Left lung (tissue), 10 donors: Measurements from ENCODE around the gene FMN1. TPM values are rescaled to one million over a fixed set of nuclear protein-coding genes. Genes with fewer than 3 reads are reported as not detected.

Experiments used
- ATAC-seq: fragments of 200-7000 bp; cut with Tn5 transposase; one replicate; pipeline ENCODE4 v1.9.1; 2020; ENCODE audit warnings: moderate library complexity
- DNase-seq, 4 donors: peaks; one replicate each; pipeline ENCODE4 v3.0.0-alpha.2; 2013 to 2020
- H3K27ac ChIP-seq, 2 donors: fragments of 200-600 bp; sonication (generic) in 1 of 2; one replicate each; pipeline versions ENCODE4 v1.5.0 to v1.8.0; 2020 to 2021
- H3K27me3 ChIP-seq, 2 donors: fragments of 200-600 bp; sonication (generic) in 1 of 2; one replicate each; pipeline versions ENCODE4 v1.5.0 to v1.8.0; 2020 to 2021
- H3K36me3 ChIP-seq, 2 donors: fragments of 200-600 bp; sonication (generic) in 1 of 2; one replicate each; pipeline versions ENCODE4 v1.5.0 to v1.8.0; 2020 to 2021
- H3K4me1 ChIP-seq, 2 donors: fragments of 200-600 bp; one replicate each; pipeline ENCODE4 v1.8.0; 2021
- H3K4me3 ChIP-seq, 2 donors: fragments of 200-600 bp; sonication (generic) in 1 of 2; one replicate each; pipeline versions ENCODE4 v1.5.0 to v1.8.0; 2020 to 2021; ENCODE audit warnings: mild to moderate bottlenecking in 1 of 2
- H3K9me3 ChIP-seq, 2 donors: fragments of 200-600 bp; sonication (generic) in 1 of 2; one replicate each; pipeline versions ENCODE4 v1.5.0 to v1.8.0; 2020 to 2021
- intact Hi-C, 2 donors: fragments of 100-400 bp; cut with DNase I; formaldehyde crosslinking; loops; one replicate each; pipeline versions ENCODE4 v1.11.2 to v1.14.2; 2022
- polyA plus RNA-seq, 6 donors: library from polyadenylated mRNA; unstranded; fragments of 120-200 nt; gene quantifications; one replicate each; pipeline ENCODE4 v1.2.1, GENCODE V29; 2013; ENCODE audit not compliant: insufficient read length in 6 of 6
- total RNA-seq, 2 donors: library from RNA; stranded (reverse); fragmentation: NEBNext Ultra II Directional; extraction: Animal tissue kit (Norgen Biotek cat#: 25700); gene quantifications; one replicate each; pipeline ENCODE4 v1.2.1, GENCODE V29; 2021
- TF ChIP-seq, protein P1 (sequence below), 2 donors: fragments of 200-600 bp; sonication (generic) in 1 of 2; IDR thresholded peaks; one replicate each; pipeline versions ENCODE4 v1.5.0 to v1.8.0; 2021; ENCODE audit warnings: antibody characterized with exemption in 2 of 2
- donor health status: DM: no; HTN: yes; CAD: no.
- donor health status: DM: no; HTN: no; CAD: no.

FMN1 gene
- total and polyA plus RNA-seq, 8 donors, result 4.6 to 45.2 (median 8.4) TPM

DNA sequence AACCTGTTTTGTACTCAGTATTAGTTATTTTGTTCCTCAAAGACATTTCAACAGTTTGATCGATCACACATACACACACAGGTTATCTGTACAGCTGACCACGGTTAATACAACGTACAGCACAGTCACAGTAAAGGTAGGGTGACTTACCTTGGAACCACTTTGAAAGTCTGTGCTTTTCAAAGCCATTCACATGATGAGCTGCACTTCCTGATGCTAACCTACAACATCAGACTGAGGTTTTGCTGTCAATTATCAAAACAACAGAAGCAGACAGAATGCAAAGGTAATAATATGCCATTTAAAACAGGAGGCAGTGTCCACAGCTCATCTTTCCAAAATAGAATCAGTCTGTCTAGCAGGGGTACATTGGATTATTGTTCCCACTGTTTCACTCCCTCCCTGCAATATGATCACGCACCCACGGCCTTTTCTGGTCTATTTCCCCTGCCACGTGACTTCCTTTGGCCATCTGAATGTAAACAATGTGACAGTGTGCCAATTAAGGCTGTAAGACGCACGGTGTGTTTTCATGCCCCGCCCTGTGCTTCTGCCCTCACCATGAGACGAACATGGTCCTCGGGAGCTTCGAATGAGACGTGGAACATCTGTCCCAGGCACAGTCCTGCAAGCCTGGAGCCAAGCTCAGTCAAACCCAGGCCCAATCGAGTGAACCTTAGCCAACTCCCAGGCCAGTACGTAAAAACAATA is 102.4 kb downstream of the FMN1 start:
- H3K9me3 ChIP-seq, result no peaks in the 10 kb centered on the region
- peak in 1 of 4 donors; percentile 30 for DNase-seq
- intact Hi-C loops, result no loop called here
- TF ChIP-seq, protein P1, sequence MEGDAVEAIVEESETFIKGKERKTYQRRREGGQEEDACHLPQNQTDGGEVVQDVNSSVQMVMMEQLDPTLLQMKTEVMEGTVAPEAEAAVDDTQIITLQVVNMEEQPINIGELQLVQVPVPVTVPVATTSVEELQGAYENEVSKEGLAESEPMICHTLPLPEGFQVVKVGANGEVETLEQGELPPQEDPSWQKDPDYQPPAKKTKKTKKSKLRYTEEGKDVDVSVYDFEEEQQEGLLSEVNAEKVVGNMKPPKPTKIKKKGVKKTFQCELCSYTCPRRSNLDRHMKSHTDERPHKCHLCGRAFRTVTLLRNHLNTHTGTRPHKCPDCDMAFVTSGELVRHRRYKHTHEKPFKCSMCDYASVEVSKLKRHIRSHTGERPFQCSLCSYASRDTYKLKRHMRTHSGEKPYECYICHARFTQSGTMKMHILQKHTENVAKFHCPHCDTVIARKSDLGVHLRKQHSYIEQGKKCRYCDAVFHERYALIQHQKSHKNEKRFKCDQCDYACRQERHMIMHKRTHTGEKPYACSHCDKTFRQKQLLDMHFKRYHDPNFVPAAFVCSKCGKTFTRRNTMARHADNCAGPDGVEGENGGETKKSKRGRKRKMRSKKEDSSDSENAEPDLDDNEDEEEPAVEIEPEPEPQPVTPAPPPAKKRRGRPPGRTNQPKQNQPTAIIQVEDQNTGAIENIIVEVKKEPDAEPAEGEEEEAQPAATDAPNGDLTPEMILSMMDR (IDR thresholded peaks at IDR 0.05), result no peak
- H3K36me3 ChIP-seq, result no peaks in the 10 kb centered on the region
- H3K27ac ChIP-seq, result no peak overlapping the region
- no peak for ATAC-seq
- peaks cover 0 to 3% of the 10 kb centered on the region in 2 donors for H3K4me1 ChIP-seq
- H3K27me3 ChIP-seq, result no peaks in the 10 kb centered on the region
- H3K4me3 ChIP-seq, result no peak overlapping the region

DNA sequence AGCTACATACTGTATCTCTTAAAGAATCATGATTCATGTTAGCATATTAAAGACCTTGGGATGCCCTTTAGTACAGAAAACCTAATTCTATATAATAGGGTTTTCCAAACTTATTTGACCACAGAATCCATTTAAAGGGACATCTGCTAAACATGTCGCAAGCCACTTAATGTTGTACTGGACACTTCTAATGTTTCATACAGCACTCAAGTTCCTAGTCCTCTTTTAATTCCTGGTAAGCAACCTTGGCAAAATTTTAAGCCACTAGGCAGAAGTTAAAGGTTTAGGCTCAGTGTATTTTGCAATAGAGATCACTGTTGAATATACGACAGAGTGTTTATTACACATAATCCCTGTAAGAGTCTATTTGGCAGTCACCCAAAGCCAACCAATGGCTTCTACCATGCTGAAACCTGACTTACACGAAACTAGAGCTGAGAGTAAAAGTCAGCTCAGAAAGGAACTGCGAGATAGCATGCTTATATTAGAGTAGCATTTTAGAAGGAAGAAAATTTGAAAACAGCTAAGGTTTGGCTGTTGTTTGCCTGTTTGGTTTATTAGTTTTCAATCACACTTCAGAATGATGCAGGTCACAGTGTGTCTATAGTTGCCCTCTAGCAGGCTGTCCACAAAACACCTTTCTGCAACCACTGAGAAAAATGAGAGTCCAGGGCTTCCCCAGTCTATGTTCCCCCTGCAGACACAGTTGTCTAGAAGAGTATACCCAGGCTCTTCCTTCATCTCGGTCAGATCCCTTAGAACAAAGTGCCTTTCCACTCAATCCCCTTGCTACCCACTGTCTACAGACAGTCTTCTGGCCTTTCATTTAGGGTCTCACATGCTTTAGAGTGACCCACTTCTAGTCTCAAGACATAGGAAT is 104.4 kb downstream of the FMN1 start:
- Histone ChIP-seq H3K9me3 (no peaks in the 10 kb centered on the region), H3K4me3 (no peak overlapping the region), H3K36me3 (no peaks in the 10 kb centered on the region), H3K27ac (no peak overlapping the region), H3K4me1 (peaks cover 0 to 3% of the 10 kb centered on the region in 2 donors), H3K27me3 (no peaks in the 10 kb centered on the region)
- ATAC-seq (peak; percentile 83), DNase-seq (peak in 1 of 4 donors; percentile 55)
- intact Hi-C loops, result no loop called here
- TF ChIP-seq, protein P1 (IDR thresholded peaks at IDR 0.05), result no peak

DNA sequence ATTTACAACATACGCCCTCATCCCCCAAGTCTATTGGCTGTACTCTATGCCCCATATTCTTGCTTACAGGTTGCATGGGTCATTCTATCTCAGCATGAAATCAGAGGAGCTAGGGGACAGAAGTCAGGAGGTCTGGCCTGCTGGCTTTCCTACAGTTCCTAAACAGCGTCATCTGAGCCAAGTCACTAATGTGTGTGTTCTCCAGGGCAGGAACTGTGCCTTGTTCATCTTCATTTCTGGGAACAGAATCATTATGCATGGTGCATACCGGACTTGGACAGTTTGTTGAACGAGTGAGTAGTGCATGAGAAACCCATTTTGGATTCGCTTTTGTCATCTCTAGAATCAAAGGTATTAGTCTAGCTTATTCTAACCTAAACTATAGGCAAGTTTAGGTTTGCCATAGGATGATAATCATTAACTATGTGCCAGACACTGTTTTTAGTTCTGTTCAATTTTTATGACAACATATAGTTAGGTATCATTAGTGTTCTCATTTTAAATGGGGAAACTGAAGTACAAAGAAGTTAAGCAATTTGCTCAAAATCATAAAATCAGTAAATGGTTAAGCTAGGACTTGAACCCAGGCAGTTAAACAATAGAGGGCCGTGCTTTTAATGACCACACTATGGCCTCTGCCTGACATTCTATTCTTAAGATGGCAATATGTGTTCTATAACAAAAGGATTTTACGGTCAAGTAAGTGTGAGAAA is 105.2 kb downstream of the FMN1 start:
- Histone ChIP-seq H3K4me3 (no peak overlapping the region), H3K9me3 (no peaks in the 10 kb centered on the region), H3K36me3 (no peaks in the 10 kb centered on the region), H3K27ac (no peak overlapping the region), H3K27me3 (no peaks in the 10 kb centered on the region), H3K4me1 (peaks cover 0 to 3% of the 10 kb centered on the region in 2 donors)
- DNase-seq, result no peak
- TF ChIP-seq, protein P1 (IDR thresholded peaks at IDR 0.05), result no peak
- intact Hi-C loops, result no loop called here
- no peak for ATAC-seq

DNA sequence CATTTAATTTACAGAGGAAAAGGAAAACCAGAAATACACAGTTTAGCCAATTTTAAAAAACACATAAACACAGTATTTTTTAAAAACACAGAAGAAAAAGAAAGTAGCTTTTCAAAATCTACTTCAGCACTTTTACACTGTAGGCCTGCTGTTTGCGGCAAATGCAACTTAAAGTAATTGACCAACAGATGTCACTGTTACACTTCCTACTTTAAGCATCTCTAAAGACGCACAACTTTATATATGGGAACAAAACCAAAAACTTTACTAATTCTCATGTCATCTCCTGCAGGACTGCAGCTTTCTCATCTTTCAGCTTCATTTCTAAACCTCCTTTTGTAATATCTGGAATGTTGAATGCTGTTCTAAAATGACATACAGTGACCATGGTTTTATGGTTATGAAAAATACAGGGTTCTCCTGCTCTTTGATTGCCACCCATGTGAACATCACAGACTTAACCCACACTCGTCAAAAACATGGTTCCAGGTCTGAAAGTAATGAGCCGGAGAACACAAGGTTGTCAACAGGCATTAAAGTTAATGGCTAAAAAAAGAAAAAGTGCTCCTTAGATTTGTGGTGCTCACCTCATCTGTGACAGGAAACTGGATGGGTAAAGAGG is 107.9 kb downstream of the FMN1 start:
- ATAC-seq, result peak; percentile 83
- Histone ChIP-seq H3K27me3 (no peaks in the 10 kb centered on the region), H3K9me3 (no peaks in the 10 kb centered on the region), H3K27ac (no peak overlapping the region), H3K36me3 (no peaks in the 10 kb centered on the region), H3K4me3 (no peak overlapping the region), H3K4me1 (peaks cover 0 to 3% of the 10 kb centered on the region in 2 donors)
- peak in 1 of 4 donors; percentile 71 for DNase-seq
- intact Hi-C loops, result no loop called here
- TF ChIP-seq, protein P1 (IDR thresholded peaks at IDR 0.05), result peak; percentile 41 to 45
